ENCODE measurements around the gene PAX2. TPM values are rescaled to one million over a fixed set of nuclear protein-coding genes. Genes with fewer than 3 reads are reported as not detected.

Gene PAX2
- total and polyA plus RNA-seq, 2 of the 8 experiments (the other 6 are each of a cell fraction or from before 2014, with no cell fraction given): 0.02 TPM; not detected in 1

DNA sequence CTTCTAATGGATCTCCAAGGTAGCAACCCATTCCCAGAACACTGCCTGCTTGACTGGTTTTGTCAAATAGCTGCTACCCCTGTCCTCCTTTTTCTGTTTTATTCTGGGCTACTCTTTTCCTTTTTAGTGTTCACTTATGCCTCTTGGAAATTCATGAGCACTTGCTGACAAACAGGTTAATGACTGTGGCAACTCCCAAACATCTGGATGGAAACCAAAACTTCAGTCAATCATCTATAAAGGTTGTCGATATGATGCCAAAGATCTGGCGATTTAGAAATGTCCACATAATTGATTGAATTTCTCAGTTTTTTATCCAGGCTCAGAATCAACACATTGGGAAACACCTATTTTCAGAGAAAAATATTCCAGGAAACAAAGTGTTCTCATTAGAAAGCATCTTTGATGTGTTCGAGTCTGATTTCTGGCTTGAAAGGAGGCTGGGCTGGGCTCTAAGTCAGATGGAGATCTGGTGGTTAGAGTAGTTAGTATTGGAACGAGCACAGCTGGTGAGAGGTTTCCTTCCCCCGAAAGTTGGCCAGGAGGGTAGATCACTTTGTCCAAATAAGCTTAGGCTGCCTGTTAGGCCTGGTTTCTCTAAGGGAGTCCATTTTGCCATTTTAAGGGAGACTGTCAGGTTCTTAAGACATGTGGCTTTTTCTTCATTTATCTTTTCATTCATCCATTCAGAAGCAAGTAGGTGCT is 17.8 kb downstream of the PAX2 start (continued):
- TF ChIP-seq CHD7 (IDR thresholded peaks at IDR 0.05; ENCODE audit: insufficient replicate concordance, low read length): no peak
- no peak for TF ChIP-seq SIN3A (conservative IDR thresholded peaks at IDR 0.05 in 1 of 2, IDR thresholded peaks at IDR 0.05 in 1 of 2; ENCODE audit: low read depth in 1 of 2, low read length in 2 of 2)
- no peak for TF ChIP-seq MAFK (IDR thresholded peaks at IDR 0.05; ENCODE audit: low read depth, low read length)

Measured in H1 (cell line).